ENCODE data around the gene PKD2. TPM values are rescaled to one million over a fixed set of nuclear protein-coding genes. Genes with fewer than 3 reads are reported as not detected.

The PKD2 gene
- total RNA-seq, 1 experiment from 2014 or later: 38.4 TPM

GRCh38 chr4:88108747-88109122, 101.3 kb downstream of the PKD2 start:
- no CpG with 5 or more reads among the region's 5 CpGs for WGBS (ENCODE audit: extremely low coverage, insufficient read length, low lambda C conversion rate)
- Mint-ChIP-seq H3K4me1 (0 out of 4 replicates have a peak, but pooled peaks cover 0 to 5% of the 10 kb centered on the region in 2 experiments), H3K27me3 (ENCODE audit: low read depth) (no peaks in the 10 kb centered on the region)

More at GRCh38 chr4:88108747-88109122, 101.3 kb downstream of the PKD2 start:
- Histone ChIP-seq H2BK20ac (ENCODE audit: low read depth, low read length, poor library complexity, severe bottlenecking) (no peak overlapping the region), H4K91ac (ENCODE audit: insufficient read length, low read depth, low read length) (no peak overlapping the region), H3K56ac (ENCODE audit: insufficient read length, low read depth, low read length) (no peak overlapping the region), H4K5ac (ENCODE audit: insufficient read length, low read depth, low read length) (no peak overlapping the region), H3K23me2 (ENCODE audit: insufficient read length, low read depth, low read length, poor library complexity, severe bottlenecking) (no peaks in the 10 kb centered on the region), H3K9ac (ENCODE audit: extremely low read depth, insufficient read length, low read length) (no peak overlapping the region), H3K4me1 (ENCODE audit: insufficient read depth, low read length) (no peaks in the 10 kb centered on the region), H2AFZ (ENCODE audit: low read length) (no peak overlapping the region), H4K8ac (replicated peaks; ENCODE audit: insufficient read length, low read depth, low read length) (no peak overlapping the region), H3K79me2 (ENCODE audit: insufficient read depth, low read length) (no peaks in the 10 kb centered on the region), H2BK15ac (ENCODE audit: low read depth, low read length) (no peak overlapping the region), H4K20me1 (ENCODE audit: control insufficient read depth, insufficient read depth, insufficient read length) (no peaks in the 10 kb centered on the region), H2BK12ac (ENCODE audit: insufficient read length, low read depth, low read length) (no peak overlapping the region), H3K27me3 (ENCODE audit: insufficient read depth, low read length) (no peaks in the 10 kb centered on the region), H3K79me1 (ENCODE audit: insufficient read depth, low read depth, low read length, poor library complexity, severe bottlenecking) (no peaks in the 10 kb centered on the region), H3K14ac (ENCODE audit: insufficient read depth, low read length) (no peak overlapping the region), H3K27ac (ENCODE audit: insufficient read length, low read depth, low read length) (no peak overlapping the region), H2AK5ac (ENCODE audit: insufficient read length, low read length) (no peak overlapping the region), H2BK5ac (ENCODE audit: insufficient read length, low read length) (no peak overlapping the region), H3K4ac (ENCODE audit: low read depth, low read length) (no peak overlapping the region), H3K23ac (ENCODE audit: insufficient read length, low read depth, low read length) (no peak overlapping the region), H3T11ph (ENCODE audit: low read length) (no peak overlapping the region), H3K9me3 (ENCODE audit: control insufficient read depth, low read depth, low read length) (no peaks in the 10 kb centered on the region), H2BK120ac (ENCODE audit: low read depth, low read length, poor library complexity, severe bottlenecking) (no peak overlapping the region), H3K4me2 (ENCODE audit: insufficient read depth, insufficient read length, low read length) (no peak overlapping the region), H3K18ac (ENCODE audit: insufficient read length, low read depth, low read length) (no peak overlapping the region)
- TF ChIP-seq CTCF (conservative IDR thresholded peaks at IDR 0.05): no peak
- no peak for DNase-seq
- no peaks in the 10 kb centered on the region for H3K36me3 Mint-ChIP-seq (ENCODE audit: insufficient read depth in 1 of 3, low read depth in 3 of 3)
- H3K27ac Mint-ChIP-seq: no peak overlapping the region
- H3K9me3 Mint-ChIP-seq: no peaks in the 10 kb centered on the region
- no peak overlapping the region for H3K4me3 Mint-ChIP-seq
